HEK293T (cell line): ENCODE data around the gene IGSF22.

ENCODE experiments used
- CTCF ChIA-PET: fragments of 350-600 bp; formaldehyde crosslinking; extraction: SDS; loops from one replicate; lab custom pipeline; 2021; ENCODE audit warnings: antibody characterized with exemption, inconsistent platforms; lab: Yijun Ruan, JAX
- POLR2A ChIA-PET: fragments of 350-600 bp; formaldehyde crosslinking; extraction: SDS; loops from one replicate; lab custom pipeline; 2020; ENCODE audit warnings: antibody characterized with exemption, inconsistent platforms; lab: Yijun Ruan, JAX
- DNase-seq: peaks from one replicate; pipeline ENCODE4 v3.0.0; 2012; ENCODE audit warnings: mixed read lengths; ENCODE audit errors: extremely low spot score
- ARNT ChIP-seq: fragments of 450-650 bp; IDR thresholded peaks from 2 replicates; pipeline ENCODE4 v1.6.1; 2017; ENCODE audit warnings: mild to moderate bottlenecking
- BHLHE40 ChIP-seq: fragments of 450-650 bp; IDR thresholded peaks from 2 replicates; pipeline ENCODE4 v1.6.1; 2016; ENCODE audit warnings: mild to moderate bottlenecking, moderate library complexity, borderline replicate concordance
- CTBP1 ChIP-seq: fragments of 450-650 bp; IDR thresholded peaks from 2 replicates; pipeline ENCODE4 v1.6.1; 2016; ENCODE audit warnings: borderline replicate concordance
- ELF4 ChIP-seq: fragments of 450-650 bp; IDR thresholded peaks from 2 replicates; pipeline ENCODE4 v1.6.1; 2017; ENCODE audit warnings: antibody characterized with exemption
- FOXA1 ChIP-seq: fragments of 450-650 bp; IDR thresholded peaks from 2 replicates; pipeline ENCODE4 v1.6.1; 2016; ENCODE audit warnings: mild to moderate bottlenecking
- FOXK2 ChIP-seq: fragments of 450-650 bp; IDR thresholded peaks from 2 replicates; pipeline ENCODE4 v1.6.1; 2016; ENCODE audit warnings: mild to moderate bottlenecking
- FOXM1 ChIP-seq: fragments of 450-650 bp; IDR thresholded peaks from 2 replicates; pipeline ENCODE4 v1.6.1; 2017; ENCODE audit warnings: mild to moderate bottlenecking, borderline replicate concordance
- HDGF ChIP-seq: fragments of 450-650 bp; IDR thresholded peaks from 2 replicates; pipeline ENCODE4 v1.6.1; 2017; ENCODE audit warnings: antibody characterized with exemption, borderline replicate concordance
- L3MBTL2 ChIP-seq: fragments of 450-650 bp; conservative IDR thresholded peaks from 2 replicates; pipeline ENCODE4 v1.6.1; 2016; ENCODE audit warnings: mild to moderate bottlenecking
- LEF1 ChIP-seq: fragments of 450-650 bp; IDR thresholded peaks from 2 replicates; pipeline ENCODE4 v1.6.1; 2017; ENCODE audit warnings: mild to moderate bottlenecking, borderline replicate concordance
- NFRKB ChIP-seq: fragments of 450-650 bp; IDR thresholded peaks from 2 replicates; pipeline ENCODE4 v1.6.1; 2016; ENCODE audit warnings: mild to moderate bottlenecking, moderate library complexity
- PKNOX1 ChIP-seq: fragments of 450-650 bp; IDR thresholded peaks from 2 replicates; pipeline ENCODE4 v1.6.1; 2016
- SP1 ChIP-seq: fragments of 450-650 bp; IDR thresholded peaks from 2 replicates; pipeline ENCODE4 v1.6.1; 2017
- SUZ12 ChIP-seq: fragments of 450-650 bp; IDR thresholded peaks from 2 replicates; pipeline ENCODE4 v1.6.1; 2016; ENCODE audit warnings: mild to moderate bottlenecking
- TARDBP ChIP-seq: fragments of 450-650 bp; IDR thresholded peaks from 2 replicates; pipeline ENCODE4 v1.6.1; 2016
- ZNF384 ChIP-seq: fragments of 450-650 bp; IDR thresholded peaks from 2 replicates; pipeline ENCODE4 v1.6.1; 2016

Gene IGSF22

GRCh38 chr11:18705651-18706281, 20.2 kb downstream of the IGSF22 start:
- ChIA-PET POLR2A (no interaction called here), CTCF (no interaction called here)
- TF ChIP-seq BHLHE40: no peak
- DNase-seq: no peak

- DNase-seq: no peak
- TF ChIP-seq BHLHE40 (no peak), LEF1 (no peak), L3MBTL2 (no peak), FOXA1 (no peak)
- POLR2A ChIA-PET: interaction anchor here (1.4 kb wide), 2 partner anchors 16 to 178 kb away, joined by 3 to 7 read pairs; partner anchors contain the start of gene TSG101
- CTCF ChIA-PET: interaction anchor here (1.1 to 1.4 kb wide), 2 partner anchors 17 to 27 kb away, joined by 3 to 5 read pairs; no protein-coding TSS in a partner anchor
These were observed 21.3 kb downstream of the IGSF22 start for GRCh38 chr11:18704698-18705097.

- no peak for DNase-seq
- CTCF ChIA-PET: interaction anchor here (1.1 to 1.4 kb wide), 2 partner anchors 18 to 27 kb away, joined by 3 to 5 read pairs; no protein-coding TSS in a partner anchor
- POLR2A ChIA-PET: interaction anchor here (1.4 kb wide), 2 partner anchors 17 to 177 kb away, joined by 3 to 7 read pairs; partner anchors contain the start of gene TSG101
- TF ChIP-seq SP1 (no peak), BHLHE40 (no peak), HDGF (no peak), ARNT (no peak), TARDBP (no peak), NFRKB (no peak), FOXA1 (no peak), ELF4 (no peak), FOXM1 (no peak), L3MBTL2 (no peak), LEF1 (no peak), FOXK2 (no peak), SUZ12 (no peak), ZNF384 (no peak), PKNOX1 (no peak), CTBP1 (no peak)
These were observed 21.8 kb downstream of the IGSF22 start for GRCh38 chr11:18704045-18704645.

GRCh38 chr11:18703001-18703763, 22.8 kb downstream of the IGSF22 start:
- TF ChIP-seq CTBP1 (no peak), FOXK2 (no peak), FOXA1 (no peak), BHLHE40 (no peak), ELF4 (no peak), ZNF384 (no peak)
- ChIA-PET CTCF (no interaction called here), POLR2A (no interaction called here)
- DNase-seq: no peak

- TF ChIP-seq FOXM1 (no peak), NFRKB (no peak), SP1 (no peak), PKNOX1 (no peak), FOXK2 (no peak), ZNF384 (no peak), LEF1 (no peak), HDGF (no peak), ELF4 (no peak), L3MBTL2 (no peak), SUZ12 (no peak), CTBP1 (no peak), BHLHE40 (no peak), TARDBP (no peak)
- DNase-seq: no peak
- ChIA-PET POLR2A (interaction anchor here (1.4 kb wide), 1 partner anchor 67 kb away, joined by 3 read pairs; the partner anchor contains the start of gene SPTY2D1), CTCF (no interaction called here)
These were observed 24.3 kb downstream of the IGSF22 start for GRCh38 chr11:18701614-18702216.

- DNase-seq: no peak
- TF ChIP-seq LEF1: no peak
- TF ChIP-seq FOXM1: no peak
- TF ChIP-seq NFRKB: no peak
- TF ChIP-seq ELF4: no peak
- no peak for TF ChIP-seq SUZ12
- no peak for TF ChIP-seq BHLHE40
- no peak for TF ChIP-seq FOXA1
- TF ChIP-seq HDGF: no peak
- no peak for TF ChIP-seq FOXK2
- TF ChIP-seq SP1: no peak
- TF ChIP-seq ZNF384: no peak
- no peak for TF ChIP-seq CTBP1
- TF ChIP-seq ARNT: no peak
- no peak for TF ChIP-seq L3MBTL2
- no peak for TF ChIP-seq PKNOX1
- POLR2A ChIA-PET: interaction anchor here (1.4 kb wide), 1 partner anchor 66 kb away, joined by 3 read pairs; the partner anchor contains the start of gene SPTY2D1
- CTCF ChIA-PET: no interaction called here
These were observed 25.1 kb downstream of the IGSF22 start for GRCh38 chr11:18700872-18701271.
